Stimulated activated CD4-positive, alpha-beta T cell treated with anti-CD3 and anti-CD28 coated beads, Interleukin-15, amount 100 ng/mL, for 1 hour (primary cell): ENCODE measurements around the gene ASB4.

Experiments used
- DNase-seq, 2 donors: peaks; one replicate each; pipeline ENCODE4 v3.0.0-alpha.2; 2020; ENCODE audit warnings: low read depth in 1 of 2, low spot score in 1 of 2

Gene ASB4

GRCh38 chr7:95525503-95525902 is 39.8 kb downstream of the ASB4 start:
- no peak for DNase-seq

- DNase-seq = no peak
Measured at GRCh38 chr7:95526128-95526738, 40.5 kb downstream of the ASB4 start.

- DNase-seq = no peak
Measured at GRCh38 chr7:95527033-95527775, 41.5 kb downstream of the ASB4 start.

DNA sequence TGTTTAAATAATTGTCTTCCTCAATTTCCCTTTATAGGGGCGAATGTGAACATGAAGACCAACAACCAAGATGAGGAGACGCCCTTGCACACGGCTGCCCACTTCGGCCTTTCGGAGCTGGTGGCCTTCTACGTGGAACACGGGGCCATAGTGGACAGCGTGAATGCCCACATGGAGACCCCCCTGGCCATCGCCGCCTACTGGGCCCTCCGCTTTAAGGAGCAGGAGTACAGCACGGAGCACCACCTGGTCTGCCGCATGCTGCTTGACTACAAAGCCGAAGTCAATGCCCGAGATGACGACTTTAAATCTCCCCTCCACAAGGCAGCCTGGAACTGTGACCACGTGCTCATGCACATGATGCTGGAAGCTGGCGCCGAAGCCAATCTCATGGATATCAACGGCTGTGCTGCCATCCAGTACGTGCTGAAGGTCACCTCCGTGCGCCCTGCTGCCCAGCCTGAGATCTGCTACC is 42.1 kb downstream of the ASB4 start:
- no peak for DNase-seq

GRCh38 chr7:95529701-95530100 is 44.0 kb downstream of the ASB4 start:
- no peak for DNase-seq

DNA sequence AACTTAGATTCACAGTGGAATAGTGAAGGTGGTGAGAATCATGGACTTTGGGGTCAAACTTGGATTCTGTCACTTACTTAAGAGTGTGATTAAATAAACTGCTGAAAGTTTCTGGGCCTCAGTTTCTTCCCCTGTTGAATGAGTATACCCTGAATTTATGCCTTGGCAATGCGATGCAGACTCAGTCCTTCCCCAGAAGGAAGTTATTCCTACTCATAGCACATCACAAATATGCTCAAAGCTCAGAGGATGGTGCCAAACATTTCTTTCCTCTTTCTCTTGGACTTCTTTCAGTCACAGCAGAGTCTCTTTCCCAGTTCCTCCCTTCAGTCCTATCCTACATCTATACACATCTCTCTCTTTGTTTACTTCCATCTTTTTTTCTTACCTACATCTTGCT is 45.1 kb downstream of the ASB4 start:
- DNase-seq = no peak

GRCh38 chr7:95531605-95532219 is 46.0 kb downstream of the ASB4 start:
- no peak for DNase-seq

GRCh38 chr7:95534796-95535195 is 49.1 kb downstream of the ASB4 start:
- no peak for DNase-seq

GRCh38 chr7:95535662-95536061 is 49.9 kb downstream of the ASB4 start:
- DNase-seq = no peak

DNA sequence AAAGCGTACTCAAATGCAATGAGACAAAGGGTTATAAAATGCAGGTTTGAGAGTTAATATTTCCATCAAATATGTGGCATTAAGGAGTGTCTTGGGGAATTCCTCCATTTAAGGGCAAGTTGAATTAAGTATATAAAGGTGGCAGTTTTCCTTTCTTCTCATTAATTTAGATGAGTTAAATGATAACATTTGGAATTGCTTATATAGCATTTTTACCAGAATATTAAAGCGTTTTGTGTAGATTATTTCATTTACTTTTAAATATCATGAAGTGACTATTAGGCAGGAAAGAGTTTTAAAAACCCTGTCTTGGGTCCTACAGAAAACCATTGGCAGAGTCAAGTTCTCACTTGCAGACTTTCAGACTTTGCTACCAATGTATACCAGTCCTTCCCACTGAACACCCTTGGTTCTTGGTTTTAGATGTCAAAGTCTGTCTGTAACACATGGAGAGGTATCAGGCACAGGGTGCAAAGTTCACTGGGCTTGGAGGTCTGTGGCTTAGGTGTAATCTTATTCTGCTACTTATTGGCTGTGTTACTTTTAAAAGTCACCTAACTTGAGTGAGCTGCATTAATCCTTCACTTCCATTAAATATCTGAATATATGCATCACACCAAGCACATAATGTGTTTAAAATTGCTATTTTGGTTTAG is 51.0 kb downstream of the ASB4 start:
- DNase-seq = no peak

DNA sequence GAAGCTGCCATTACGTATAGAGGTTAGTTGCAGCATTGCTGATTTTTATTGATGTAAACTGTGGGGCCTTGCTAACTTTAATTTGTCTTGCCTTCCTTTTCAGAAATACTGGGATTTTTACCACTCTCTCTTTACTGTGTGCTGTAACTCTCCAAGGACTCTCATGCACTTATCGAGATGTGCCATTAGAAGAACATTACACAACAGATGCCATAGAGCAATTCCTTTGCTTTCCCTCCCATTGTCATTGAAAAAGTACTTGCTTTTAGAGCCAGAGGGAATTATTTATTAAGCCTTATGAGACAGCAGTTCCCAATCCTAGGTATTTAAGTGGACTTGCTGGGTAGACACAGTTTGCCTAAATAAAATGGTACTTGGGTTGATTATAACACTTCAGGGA is 51.7 kb downstream of the ASB4 start:
- no peak for DNase-seq

DNA sequence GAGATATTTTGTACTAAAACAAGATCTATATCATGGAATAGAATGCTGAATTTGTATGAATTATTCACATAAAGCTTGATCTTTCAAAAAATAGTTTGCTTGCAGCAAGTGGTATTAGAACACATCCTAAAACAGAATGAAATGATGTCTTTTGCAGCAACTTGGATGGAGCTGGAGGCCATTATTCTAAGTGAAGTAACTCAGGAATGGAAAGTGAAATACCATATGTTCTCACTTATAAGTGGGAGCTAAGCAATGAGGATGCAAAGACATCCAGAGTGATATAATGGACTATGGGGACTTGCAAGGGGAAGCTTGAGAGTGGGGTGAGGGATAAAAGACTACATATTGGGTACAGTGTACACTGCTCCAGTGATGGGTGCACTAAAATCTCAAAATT is 53.7 kb downstream of the ASB4 start:
- no peak for DNase-seq

DNA sequence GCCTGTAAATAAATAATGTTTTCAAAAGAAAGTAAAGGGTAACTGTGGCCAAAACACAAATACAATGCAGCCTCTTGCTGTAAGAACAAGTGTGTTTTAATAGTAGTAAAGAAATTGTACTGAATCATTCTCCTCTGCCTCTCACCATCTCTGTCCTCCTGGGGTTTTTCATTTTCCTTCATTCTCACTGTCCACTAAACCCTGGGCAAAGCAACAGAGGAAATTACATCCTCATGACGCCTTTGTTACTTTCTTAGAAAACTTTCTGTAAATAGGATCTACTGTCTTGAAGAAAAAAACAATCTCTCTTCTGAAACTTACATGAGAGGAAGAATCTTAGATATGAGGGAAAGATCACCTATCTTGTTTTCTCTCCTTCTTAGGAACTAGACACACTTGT is 54.6 kb downstream of the ASB4 start:
- DNase-seq = no peak

DNA sequence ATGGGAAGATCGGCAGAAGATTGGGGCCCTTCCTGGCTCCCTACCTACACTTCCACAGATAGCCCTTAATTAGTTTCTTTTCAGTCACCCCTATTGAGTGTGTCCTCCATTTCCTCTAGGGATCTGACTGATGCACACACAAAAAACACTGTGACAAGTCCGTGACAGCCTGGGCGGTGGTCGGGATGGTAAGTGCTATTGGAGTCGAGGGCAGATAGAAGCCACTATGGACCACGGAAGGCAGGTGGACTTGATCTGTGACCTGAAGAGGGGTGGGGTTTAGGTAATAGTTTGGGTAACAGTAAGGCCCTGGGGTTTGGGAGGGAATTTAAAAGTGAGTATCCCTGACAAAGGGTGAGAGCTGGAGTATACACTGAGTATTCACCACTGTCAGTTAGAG is 57.6 kb downstream of the ASB4 start:
- DNase-seq = no peak

DNA sequence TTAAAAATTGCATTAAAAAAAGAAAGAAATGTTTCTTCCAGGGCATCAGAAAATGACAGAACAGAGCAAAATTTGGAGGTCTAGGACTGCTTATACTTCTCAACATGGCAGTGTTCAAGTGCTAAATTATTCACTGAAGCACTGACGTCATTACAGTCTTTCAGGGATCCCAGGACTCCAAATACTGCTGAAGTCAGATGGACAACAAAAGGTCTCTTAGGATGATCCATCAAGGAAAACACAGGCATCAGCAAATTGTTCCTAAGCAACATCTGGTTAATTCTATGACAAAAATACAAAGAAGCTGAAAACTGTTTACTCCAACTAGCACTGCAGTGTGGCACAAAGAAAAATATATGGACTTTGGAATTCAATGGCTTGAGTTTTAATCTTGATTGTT is 58.4 kb downstream of the ASB4 start:
- DNase-seq = no peak

- DNase-seq = no peak
Measured at GRCh38 chr7:95545007-95545615, 59.4 kb downstream of the ASB4 start.

GRCh38 chr7:95545673-95546072 is 59.9 kb downstream of the ASB4 start:
- DNase-seq = no peak

GRCh38 chr7:95546647-95547046 is 60.9 kb downstream of the ASB4 start:
- DNase-seq = no peak

- DNase-seq = no peak
Measured at GRCh38 chr7:95547361-95548348, 61.9 kb downstream of the ASB4 start.

DNA sequence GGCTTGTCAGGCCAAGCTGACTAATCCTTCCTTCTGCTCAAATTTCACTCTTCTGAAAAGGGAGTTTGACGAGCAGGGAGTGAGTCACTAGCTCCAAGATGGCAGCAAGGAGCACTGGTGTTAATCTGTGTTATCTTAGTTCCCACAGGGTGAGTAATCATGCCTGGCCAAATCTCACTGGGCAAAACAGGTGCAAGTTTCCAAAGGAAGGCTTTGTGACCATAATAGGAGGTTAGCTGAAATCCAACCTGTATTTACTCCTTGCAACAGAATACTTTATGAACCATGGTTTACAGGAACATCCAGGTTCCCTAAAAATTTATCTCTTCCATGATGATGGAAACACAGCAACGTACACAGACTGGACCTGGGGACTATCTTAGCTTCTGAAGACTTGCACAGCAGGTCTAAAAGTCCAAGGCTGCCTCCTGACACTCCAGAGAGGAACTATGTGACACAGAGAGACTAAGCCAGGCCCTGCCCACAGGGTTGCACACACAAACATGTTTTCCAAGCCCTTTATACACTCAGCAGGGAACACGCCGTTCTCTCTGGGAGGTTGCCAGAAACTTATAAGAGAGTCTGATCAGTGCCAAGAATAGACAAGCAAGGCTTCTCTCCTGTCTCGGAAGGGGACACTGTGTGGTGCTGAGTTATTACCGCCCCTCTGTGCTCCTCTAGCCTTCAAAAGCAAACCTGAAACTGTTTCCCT is 64.2 kb downstream of the ASB4 start:
- DNase-seq = no peak
